Kidney capillary endothelial cell (primary cell): ENCODE data around the gene CACNG4.
"Not testable (repeated sequence)": the region's sequence is repeated elsewhere in the genome, so short reads cannot be mapped to it uniquely, and the experiment has no call there.

Source experiments
- DNase-seq: peaks from one replicate; pipeline ENCODE4 v3.0.0-alpha.2; 2018; ENCODE audit warnings: low spot score

The CACNG4 gene

GRCh38 chr17:67018471-67019434 is 54.2 kb downstream of the CACNG4 start:
- DNase-seq, result no peak

- no peak for DNase-seq
Observed at GRCh38 chr17:67019809-67020208, 55.3 kb downstream of the CACNG4 start.

- DNase-seq, result no peak
Observed at GRCh38 chr17:67020293-67020766, 55.8 kb downstream of the CACNG4 start.

- no peak for DNase-seq
Observed at GRCh38 chr17:67021196-67021595, 56.7 kb downstream of the CACNG4 start.

- DNase-seq, result no peak
Observed at GRCh38 chr17:67021743-67022450, 57.4 kb downstream of the CACNG4 start.

GRCh38 chr17:67022451-67022810 is 57.9 kb downstream of the CACNG4 start:
- DNase-seq, result no peak

GRCh38 chr17:67024736-67025135 is 60.2 kb downstream of the CACNG4 start:
- no peak for DNase-seq

GRCh38 chr17:67025216-67025792 is 60.8 kb downstream of the CACNG4 start:
- no peak for DNase-seq

- no peak for DNase-seq
Observed at GRCh38 chr17:67026341-67026740, 61.8 kb downstream of the CACNG4 start.

GRCh38 chr17:67027031-67027628 is 62.6 kb downstream of the CACNG4 start:
- no peak for DNase-seq

- no peak for DNase-seq
Observed at GRCh38 chr17:67030641-67031040, 66.1 kb downstream of the CACNG4 start.

GRCh38 chr17:67032382-67032781 is 67.9 kb downstream of the CACNG4 start:
- DNase-seq, result no peak

GRCh38 chr17:67032985-67033384 is 68.5 kb downstream of the CACNG4 start:
- DNase-seq, result no peak

GRCh38 chr17:67033613-67034012 is 69.1 kb downstream of the CACNG4 start:
- DNase-seq, result no peak

GRCh38 chr17:67035131-67036083 is 70.9 kb downstream of the CACNG4 start:
- DNase-seq, result no peak

GRCh38 chr17:67038861-67039365 is 74.4 kb downstream of the CACNG4 start:
- no peak for DNase-seq

- no peak for DNase-seq
Observed at GRCh38 chr17:67040652-67041051, 76.1 kb downstream of the CACNG4 start.

GRCh38 chr17:67041119-67041518 is 76.6 kb downstream of the CACNG4 start:
- not testable (repeated sequence) for DNase-seq

GRCh38 chr17:67041531-67041930 is 77.0 kb downstream of the CACNG4 start:
- no peak for DNase-seq

GRCh38 chr17:67041941-67042899 is 77.7 kb downstream of the CACNG4 start:
- DNase-seq, result no peak
